Astrocyte (in vitro differentiated cells and primary cell): ENCODE results near the gene DBF4B. TPM values are rescaled to one million over a fixed set of nuclear protein-coding genes. Genes with fewer than 3 reads are reported as not detected.
A peak's percentile ranks its signal among the peaks of the same experiment; 100 is the strongest.

Experiments
- DNase-seq: peaks from one replicate; pipeline ENCODE4 v3.0.0-alpha.2; 2010; ENCODE audit warnings: low read depth
- FAIRE-seq: peaks from 2 replicates; lab custom pipeline; 2011; peaks lifted over from hg19 to GRCh38; lab: Jason Lieb, UNC
- H2AFZ ChIP-seq: 2 replicates; pipeline ENCODE4 v1.6.0; 2012; ENCODE audit warnings: low read depth, low read length, inconsistent platforms
- H3K27ac ChIP-seq: 2 replicates; pipeline ENCODE4 v1.5.1; 2011; ENCODE audit warnings: low read depth, low read length, inconsistent platforms
- H3K27me3 ChIP-seq: 2 replicates; pipeline ENCODE4 v1.6.0; 2011; ENCODE audit warnings: low read length, inconsistent platforms; ENCODE audit not compliant: insufficient read depth
- H3K36me3 ChIP-seq: 2 replicates; pipeline ENCODE4 v1.5.1; 2011; ENCODE audit warnings: low read length, inconsistent platforms; ENCODE audit not compliant: insufficient read depth
- H3K4me1 ChIP-seq: 2 replicates; pipeline ENCODE4 v1.5.1; 2011; ENCODE audit warnings: low read length, inconsistent platforms; ENCODE audit not compliant: insufficient read depth
- H3K4me2 ChIP-seq: 2 replicates; pipeline ENCODE4 v1.6.0; 2012; ENCODE audit warnings: low read length, inconsistent platforms
- H3K4me3 ChIP-seq: 2 replicates; pipeline ENCODE4 v1.5.1; 2011; ENCODE audit warnings: low read depth, mild to moderate bottlenecking, low read length, inconsistent platforms; ENCODE audit not compliant: insufficient read depth
- H3K79me2 ChIP-seq: 2 replicates; pipeline ENCODE4 v1.6.0; 2012; ENCODE audit warnings: mild to moderate bottlenecking, low read length, inconsistent platforms; ENCODE audit not compliant: insufficient read depth
- H3K9ac ChIP-seq: 2 replicates; pipeline ENCODE4 v1.6.0; 2012; ENCODE audit warnings: mild to moderate bottlenecking, low read length, inconsistent platforms
- H3K9me3 ChIP-seq: 2 replicates; pipeline ENCODE4 v1.5.1; 2012; ENCODE audit warnings: low read depth, mild to moderate bottlenecking, low read length, inconsistent platforms; ENCODE audit not compliant: insufficient read depth
- H4K20me1 ChIP-seq: 2 replicates; pipeline ENCODE4 v1.6.0; 2012; ENCODE audit warnings: low read length, inconsistent platforms; ENCODE audit not compliant: insufficient read depth
- H3K27ac Mint-ChIP-seq: one replicate; pipeline ENCODE4 v1.8.0; 2021; ENCODE audit warnings: mild to moderate bottlenecking, mixed read lengths; ENCODE audit not compliant: unreplicated experiment
- H3K27me3 Mint-ChIP-seq: one replicate; pipeline ENCODE4 v1.8.0; 2021; ENCODE audit warnings: low read depth, mixed read lengths; ENCODE audit not compliant: unreplicated experiment
- H3K36me3 Mint-ChIP-seq: one replicate; pipeline ENCODE4 v1.8.0; 2021; ENCODE audit warnings: low read depth, mixed read lengths; ENCODE audit not compliant: unreplicated experiment
- H3K4me1 Mint-ChIP-seq: one replicate; pipeline ENCODE4 v1.8.0; 2021; ENCODE audit warnings: low read depth, mixed read lengths; ENCODE audit not compliant: unreplicated experiment
- H3K4me3 Mint-ChIP-seq: one replicate; pipeline ENCODE4 v1.8.0; 2021; ENCODE audit warnings: mild to moderate bottlenecking, moderate library complexity, mixed read lengths; ENCODE audit not compliant: unreplicated experiment
- H3K9me3 Mint-ChIP-seq: one replicate; pipeline ENCODE4 v1.8.0; 2021; ENCODE audit warnings: mild to moderate bottlenecking, mixed read lengths; ENCODE audit not compliant: unreplicated experiment
- CTCF ChIP-seq: IDR thresholded peaks from 2 replicates; pipeline ENCODE4 v1.5.1; 2011; ENCODE audit warnings: low read depth, mild to moderate bottlenecking, inconsistent platforms, low read length, moderate library complexity; ENCODE audit not compliant: insufficient read depth
- EZH2 ChIP-seq: IDR thresholded peaks from 2 replicates; pipeline ENCODE4 v1.6.1; 2012; ENCODE audit warnings: mild to moderate bottlenecking, low read length, inconsistent platforms; ENCODE audit not compliant: insufficient read depth
- total RNA-seq: library from RNA; stranded (reverse); gene quantifications from 2 replicates; pipeline ENCODE4 v1.2.1, GENCODE V29; 2021

DBF4B gene
- total RNA-seq, 1 donor from 2014 or later: 9.5 TPM

GRCh38 chr17:44775838-44776621 is 67.6 kb downstream of the DBF4B start:
- Mint-ChIP-seq H3K36me3 (no peaks in the 10 kb centered on the region), H3K9me3 (no peaks in the 10 kb centered on the region), H3K27ac (no peak overlapping the region), H3K4me3 (peak overlapping the region; percentile 83), H3K27me3 (peaks cover 16% of the 10 kb centered on the region), H3K4me1 (no peaks in the 10 kb centered on the region)
- Histone ChIP-seq H3K4me2 (peak overlapping the region; percentile 95), H3K27me3 (no peaks in the 10 kb centered on the region), H3K4me1 (peaks cover 13% of the 10 kb centered on the region), H3K4me3 (peak overlapping the region; percentile 60), H3K9me3 (no peaks in the 10 kb centered on the region), H2AFZ (peak overlapping the region; percentile 85), H3K27ac (no peak overlapping the region), H3K36me3 (no peaks in the 10 kb centered on the region), H3K9ac (peak overlapping the region; percentile 76), H4K20me1 (no peaks in the 10 kb centered on the region), H3K79me2 (no peaks in the 10 kb centered on the region)
- FAIRE-seq: no peak
- no peak for DNase-seq
- TF ChIP-seq CTCF: no peak
- TF ChIP-seq EZH2: no peak

- H3K4me3 Mint-ChIP-seq: no peak overlapping the region
- FAIRE-seq: no peak
- H3K27ac ChIP-seq: no peak overlapping the region
- H3K4me2 ChIP-seq: peak overlapping the region; percentile 95
- H3K36me3 Mint-ChIP-seq: no peaks in the 10 kb centered on the region
- H3K4me3 ChIP-seq: no peak overlapping the region
- H3K9me3 Mint-ChIP-seq: no peaks in the 10 kb centered on the region
- no peaks in the 10 kb centered on the region for H3K27me3 ChIP-seq
- H3K9me3 ChIP-seq: no peaks in the 10 kb centered on the region
- H4K20me1 ChIP-seq: no peaks in the 10 kb centered on the region
- no peaks in the 10 kb centered on the region for H3K36me3 ChIP-seq
- no peak overlapping the region for H3K27ac Mint-ChIP-seq
- H3K79me2 ChIP-seq: no peaks in the 10 kb centered on the region
- H2AFZ ChIP-seq: no peak overlapping the region
- no peak for TF ChIP-seq CTCF
- no peak for TF ChIP-seq EZH2
- peaks cover 16% of the 10 kb centered on the region for H3K27me3 Mint-ChIP-seq
- H3K9ac ChIP-seq: no peak overlapping the region
- no peaks in the 10 kb centered on the region for H3K4me1 Mint-ChIP-seq
- no peak for DNase-seq
- peaks cover 13% of the 10 kb centered on the region for H3K4me1 ChIP-seq
Measured at GRCh38 chr17:44776628-44777393, 68.3 kb downstream of the DBF4B start.
